PC-3 (cell line): ENCODE data around the gene CCDC158.

ENCODE experiments used
- CTCF ChIP-seq: fragments of 300-600 bp; sonication (generic); conservative IDR thresholded peaks from 2 replicates; pipeline ENCODE4 v1.5.1; 2017; ENCODE audit warnings: antibody characterized with exemption, low read depth, mild to moderate bottlenecking, low read length
- EZH2 ChIP-seq: fragments of 300-600 bp; sonication (generic); IDR thresholded peaks from one replicate; pipeline ENCODE4 v1.6.1; 2017; ENCODE audit warnings: antibody characterized with exemption, mild to moderate bottlenecking, low read length; ENCODE audit not compliant: unreplicated experiment

GRCh38 chr4:76406081-76406480 is 14.9 kb downstream of the CCDC158 start:
- TF ChIP-seq CTCF (no peak), EZH2 (no peak)
